Thoracic aorta (tissue), 2 donors: ENCODE measurements around the gene KASH5. TPM values are rescaled to one million over a fixed set of nuclear protein-coding genes. Genes with fewer than 3 reads are reported as not detected.

ENCODE experiments used
- ATAC-seq: fragments of 150-250 bp; one replicate; pipeline ENCODE4 v1.8.0; 2017; ENCODE audit warnings: low read depth; ENCODE audit not compliant: insufficient number of reproducible peaks, low FRiP score
- DNase-seq: peaks from one replicate; pipeline ENCODE4 v3.0.0-alpha.2; 2020; ENCODE audit warnings: low spot score
- H3K27ac ChIP-seq, 2 donors: fragments of 200-600 bp; sonication (generic); 1 replicate in 1 of 2; 2 replicates in 1 of 2; pipeline ENCODE4 v1.5.1; 2016; ENCODE audit warnings: mild to moderate bottlenecking in 2 of 2, moderate library complexity in 2 of 2
- H3K27me3 ChIP-seq: fragments of 200-600 bp; sonication (generic); replicated peaks from 2 replicates; pipeline ENCODE4 v1.6.0; 2016; ENCODE audit warnings: mild to moderate bottlenecking; ENCODE audit not compliant: insufficient read depth
- H3K36me3 ChIP-seq: fragments of 200-600 bp; sonication (generic); one replicate; pipeline ENCODE4 v1.5.1; 2016
- H3K4me1 ChIP-seq, 2 donors: fragments of 200-600 bp; sonication (generic); 1 replicate in 1 of 2; 2 replicates in 1 of 2; pipeline versions ENCODE4 v1.5.1 to v1.6.0; 2016; ENCODE audit warnings: low read depth in 2 of 2, mild to moderate bottlenecking in 1 of 2; ENCODE audit not compliant: control insufficient read depth in 1 of 2
- H3K4me3 ChIP-seq: fragments of 200-600 bp; sonication (generic); 2 replicates; pipeline ENCODE4 v1.5.1; 2016; ENCODE audit warnings: mild to moderate bottlenecking
- H3K9me3 ChIP-seq: fragments of 200-600 bp; sonication (generic); 2 replicates; pipeline ENCODE4 v1.5.1; 2016
- CTCF ChIP-seq: fragments of 200-600 bp; sonication (generic); IDR thresholded peaks from one replicate; pipeline ENCODE4 v1.5.1; 2019; ENCODE audit warnings: antibody characterized with exemption
- total RNA-seq, 2 donors: library from RNA; depleted of rRNA; stranded (reverse); fragments of >200 nt; gene quantifications; one replicate each; pipeline versions ENCODE4 v1.1.0 to v1.2.3, GENCODE V29; 2016

Gene KASH5
- total RNA-seq, 2 donors from 2014 or later: not detected

- H3K27me3 ChIP-seq: no peaks in the 10 kb centered on the region
- no peak for DNase-seq
- H3K9me3 ChIP-seq: no peaks in the 10 kb centered on the region
- ATAC-seq: no peak
- no peaks in the 10 kb centered on the region for H3K4me1 ChIP-seq
- H3K36me3 ChIP-seq: peaks cover 4% of the 10 kb centered on the region
- no peak for TF ChIP-seq CTCF
- H3K27ac ChIP-seq: no peak overlapping the region
- H3K4me3 ChIP-seq: no peak overlapping the region
These were observed 77.3 kb downstream of the KASH5 start for GRCh38 chr19:49465371-49465770.

Other genes starting within 250 kb of the KASH5 start
- gene HRC, start 232.9 kb upstream of the KASH5 start, total RNA-seq: 1 to 10 TPM; 2.2 to 6.5 TPM
- 10 to 100 TPM; 48.3 to 65.9 TPM for gene TRPM4, start 230.5 kb upstream of the KASH5 start, total RNA-seq
- 1 to 10 TPM; 2.4 to 2.8 TPM for gene SLC6A16, start 63.1 kb upstream of the KASH5 start, total RNA-seq
- 10 to 100 TPM; 29.8 to 33.0 TPM for gene CD37, start 52.8 kb upstream of the KASH5 start, total RNA-seq
- gene TEAD2, start 25.8 kb upstream of the KASH5 start, total RNA-seq: 10 to 100 TPM; 26.4 to 41.3 TPM
- under 1 TPM in 1 of 2 donors, not detected in 1; 0.95 TPM for gene DKKL1, start 24.4 kb upstream of the KASH5 start, total RNA-seq
- gene PTH2, start 35.2 kb downstream of the KASH5 start, total RNA-seq: not detected
- not detected for gene GFY, start 37.1 kb downstream of the KASH5 start, total RNA-seq
- 1 to 10 TPM in 1 of 2 donors, under 1 TPM in 1; 0.54 to 2.8 TPM for gene SLC17A7, start 53.3 kb downstream of the KASH5 start, total RNA-seq
- gene PIH1D1, start 63.6 kb downstream of the KASH5 start, total RNA-seq: 10 to 100 TPM; 60.2 to 95.4 TPM
- gene ALDH16A1, start 65.0 kb downstream of the KASH5 start, total RNA-seq: 10 to 100 TPM; 21.8 to 29.8 TPM
- 1 to 10 TPM; 4.7 to 5.6 TPM for gene FLT3LG, start 86.0 kb downstream of the KASH5 start, total RNA-seq
- gene RPL13A, start 99.4 kb downstream of the KASH5 start, total RNA-seq: 1,000 to 10,000 TPM in 1 of 2 donors, 100 to 1,000 TPM in 1; 996 to 1,451 TPM
- 1,000 to 10,000 TPM; 1,371 to 2,401 TPM for gene RPS11, start 108.2 kb downstream of the KASH5 start, total RNA-seq
- 100 to 1,000 TPM; 172 to 304 TPM for gene FCGRT, start 124.4 kb downstream of the KASH5 start, total RNA-seq
- gene RCN3, start 139.8 kb downstream of the KASH5 start, total RNA-seq: 100 to 1,000 TPM in 1 of 2 donors, 10 to 100 TPM in 1; 65.3 to 111 TPM
- gene NOSIP, start 192.3 kb downstream of the KASH5 start, total RNA-seq: 10 to 100 TPM; 30.8 to 46.8 TPM
- gene PRRG2, start 193.1 kb downstream of the KASH5 start, total RNA-seq: not detected
- gene PRR12, start 202.9 kb downstream of the KASH5 start, total RNA-seq: 10 to 100 TPM; 12.4 to 24.5 TPM